ENCODE data around the gene NDUFAF8. TPM values are rescaled to one million over a fixed set of nuclear protein-coding genes. Genes with fewer than 3 reads are reported as not detected.

The NDUFAF8 gene
- polyA plus RNA-seq, 4 donors, result 25.9 to 39.5 (median 35.7) TPM

DNA sequence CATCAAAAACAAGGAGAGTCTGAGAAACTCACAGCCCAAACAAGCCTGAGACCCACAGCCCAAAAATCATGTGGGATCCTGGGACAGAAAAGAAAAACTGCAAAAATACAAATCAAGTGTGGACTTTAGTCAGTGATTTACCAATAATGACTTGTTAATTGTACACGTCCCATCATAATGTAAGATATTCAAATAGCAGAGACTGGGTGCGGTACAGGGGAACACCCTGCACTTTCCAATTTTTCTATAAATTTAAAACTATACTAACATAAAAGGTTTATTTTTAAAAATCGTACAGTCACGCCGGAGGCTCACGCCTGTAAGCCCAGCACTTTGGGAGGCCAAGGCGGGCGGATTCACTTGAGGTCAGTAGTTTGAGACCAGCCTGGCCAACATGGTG lies 25.1 kb upstream of the NDUFAF8 start:
- H3K4me1 ChIP-seq (ENCODE audit: control insufficient read depth in 3 of 3, insufficient read depth in 2 of 3, low read depth in 1 of 3, low read length in 2 of 3), result no peaks in the 10 kb centered on the region
- no peaks in the 10 kb centered on the region for H3K27me3 ChIP-seq (ENCODE audit: control insufficient read depth in 3 of 3, insufficient read depth in 3 of 3, low read length in 3 of 3)
- DNase-seq, result no peak
- H3K36me3 ChIP-seq (ENCODE audit: control insufficient read depth in 3 of 3, insufficient read depth in 2 of 3, low read depth in 1 of 3, low read length in 3 of 3), result peaks cover 0 to 27% (median 3%) of the 10 kb centered on the region in 3 donors
- FAIRE-seq, result no peak
- H3K9me3 ChIP-seq (ENCODE audit: control insufficient read depth in 2 of 2, insufficient read depth in 1 of 2, low read depth in 1 of 2, low read length in 1 of 2), result no peaks in the 10 kb centered on the region
- 89 to 93% (median 91%) methylated on average over 8 of the region's 8 CpGs for WGBS, 3 donors
- no peak overlapping the region for H3K27ac ChIP-seq (ENCODE audit: low read depth in 1 of 3, low read length in 2 of 3)
- no peak overlapping the region for H3K4me3 ChIP-seq (ENCODE audit: low read depth in 1 of 3, low read length in 3 of 3)

DNA sequence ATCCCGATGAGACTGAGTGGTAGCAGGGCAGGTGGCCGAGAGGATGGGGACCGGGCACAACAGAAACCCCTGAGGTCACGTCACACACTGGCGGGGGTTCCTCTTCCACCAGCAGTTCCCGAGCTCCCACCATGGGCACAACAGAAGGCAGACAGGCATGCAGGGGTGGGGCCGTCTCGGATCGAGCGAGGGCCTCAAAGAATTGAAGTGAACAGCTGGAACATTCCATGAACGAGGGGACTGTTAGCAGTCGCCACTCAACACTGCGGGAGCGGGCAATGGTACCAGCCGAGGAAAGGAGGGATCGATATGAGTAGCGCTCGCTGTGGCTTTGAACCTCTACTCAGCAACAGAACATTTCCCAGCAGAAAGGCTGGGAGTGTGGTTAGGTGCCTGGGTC lies 21.6 kb upstream of the NDUFAF8 start:
- Histone ChIP-seq H3K27me3 (ENCODE audit: control insufficient read depth in 3 of 3, insufficient read depth in 3 of 3, low read length in 3 of 3) (no peaks in the 10 kb centered on the region), H3K27ac (ENCODE audit: low read depth in 1 of 3, low read length in 2 of 3) (no peak overlapping the region), H3K4me1 (ENCODE audit: control insufficient read depth in 3 of 3, insufficient read depth in 2 of 3, low read depth in 1 of 3, low read length in 2 of 3) (peaks cover 0 to 11% (median 0%) of the 10 kb centered on the region in 3 donors), H3K4me3 (ENCODE audit: low read depth in 1 of 3, low read length in 3 of 3) (no peak overlapping the region), H3K36me3 (ENCODE audit: control insufficient read depth in 3 of 3, insufficient read depth in 2 of 3, low read depth in 1 of 3, low read length in 3 of 3) (peaks cover 0 to 32% (median 3%) of the 10 kb centered on the region in 3 donors), H3K9me3 (ENCODE audit: control insufficient read depth in 2 of 2, insufficient read depth in 1 of 2, low read depth in 1 of 2, low read length in 1 of 2) (no peaks in the 10 kb centered on the region)
- FAIRE-seq (no peak), DNase-seq (no peak)
- 92 to 94% (median 93%) methylated on average over 18 of the region's 18 CpGs for WGBS, 3 donors

DNA sequence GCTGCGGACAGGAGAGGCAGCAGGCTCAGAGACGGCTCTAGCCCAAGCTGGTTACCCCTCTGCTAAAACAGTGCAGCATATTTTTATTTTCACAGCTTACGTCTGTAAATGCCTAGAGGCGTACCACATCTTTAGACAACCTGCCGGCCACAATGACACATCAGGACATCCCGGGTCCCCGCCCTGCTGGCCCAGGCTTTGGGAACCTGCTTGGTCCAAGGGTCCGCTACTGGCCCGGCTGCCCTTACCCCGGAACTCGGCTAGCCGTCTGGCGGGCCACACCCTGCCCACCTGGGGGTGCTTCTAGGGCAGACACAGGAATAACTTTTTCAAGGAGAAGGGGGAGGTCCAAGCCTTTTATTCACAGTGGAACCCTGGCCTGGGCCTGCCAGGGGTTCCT lies 20.7 kb upstream of the NDUFAF8 start:
- no peak for DNase-seq
- peaks cover 0 to 2% (median 0%) of the 10 kb centered on the region in 3 donors for H3K27me3 ChIP-seq (ENCODE audit: control insufficient read depth in 3 of 3, insufficient read depth in 3 of 3, low read length in 3 of 3)
- peaks cover 0 to 32% (median 3%) of the 10 kb centered on the region in 3 donors for H3K36me3 ChIP-seq (ENCODE audit: control insufficient read depth in 3 of 3, insufficient read depth in 2 of 3, low read depth in 1 of 3, low read length in 3 of 3)
- H3K27ac ChIP-seq (ENCODE audit: low read depth in 1 of 3, low read length in 2 of 3), result no peak overlapping the region
- H3K4me1 ChIP-seq (ENCODE audit: control insufficient read depth in 3 of 3, insufficient read depth in 2 of 3, low read depth in 1 of 3, low read length in 2 of 3), result peaks cover 0 to 13% (median 0%) of the 10 kb centered on the region in 3 donors
- H3K9me3 ChIP-seq (ENCODE audit: control insufficient read depth in 2 of 2, insufficient read depth in 1 of 2, low read depth in 1 of 2, low read length in 1 of 2), result no peaks in the 10 kb centered on the region
- WGBS, 3 donors, result 86 to 95% (median 91%) methylated on average over 13 of the region's 13 CpGs
- FAIRE-seq, result no peak
- no peak overlapping the region for H3K4me3 ChIP-seq (ENCODE audit: low read depth in 1 of 3, low read length in 3 of 3)

DNA sequence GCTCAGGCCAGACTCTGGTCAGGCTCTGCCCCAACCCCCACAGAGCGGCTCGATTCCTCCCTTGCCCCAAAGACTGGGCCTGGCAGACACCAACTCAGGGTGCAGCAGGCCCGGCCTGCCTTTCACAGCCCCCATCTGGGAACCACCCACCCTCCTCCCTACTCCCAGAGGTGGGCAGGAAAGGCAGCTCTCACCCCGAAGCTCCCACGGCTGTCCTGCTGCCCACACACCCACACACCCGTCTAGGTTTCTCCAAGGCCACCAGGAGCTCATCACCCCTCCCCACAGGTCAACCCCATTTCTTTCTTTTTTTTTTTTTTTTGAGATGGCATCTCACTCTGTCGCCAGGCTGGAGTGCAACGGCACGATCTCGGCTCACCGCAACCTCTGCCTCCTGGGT lies 20.1 kb upstream of the NDUFAF8 start:
- peaks cover 0 to 7% (median 0%) of the 10 kb centered on the region in 3 donors for H3K27me3 ChIP-seq (ENCODE audit: control insufficient read depth in 3 of 3, insufficient read depth in 3 of 3, low read length in 3 of 3)
- H3K27ac ChIP-seq (ENCODE audit: low read depth in 1 of 3, low read length in 2 of 3), result no peak overlapping the region
- FAIRE-seq (no peak), DNase-seq (no peak)
- H3K9me3 ChIP-seq (ENCODE audit: control insufficient read depth in 2 of 2, insufficient read depth in 1 of 2, low read depth in 1 of 2, low read length in 1 of 2), result no peaks in the 10 kb centered on the region
- 90 to 94% (median 92%) methylated on average over 11 of the region's 11 CpGs for WGBS, 3 donors
- H3K4me3 ChIP-seq (ENCODE audit: low read depth in 1 of 3, low read length in 3 of 3), result no peak overlapping the region
- H3K4me1 ChIP-seq (ENCODE audit: control insufficient read depth in 3 of 3, insufficient read depth in 2 of 3, low read depth in 1 of 3, low read length in 2 of 3), result peaks cover 0 to 19% (median 0%) of the 10 kb centered on the region in 3 donors
- H3K36me3 ChIP-seq (ENCODE audit: control insufficient read depth in 3 of 3, insufficient read depth in 2 of 3, low read depth in 1 of 3, low read length in 3 of 3), result peaks cover 0 to 32% (median 3%) of the 10 kb centered on the region in 3 donors

DNA sequence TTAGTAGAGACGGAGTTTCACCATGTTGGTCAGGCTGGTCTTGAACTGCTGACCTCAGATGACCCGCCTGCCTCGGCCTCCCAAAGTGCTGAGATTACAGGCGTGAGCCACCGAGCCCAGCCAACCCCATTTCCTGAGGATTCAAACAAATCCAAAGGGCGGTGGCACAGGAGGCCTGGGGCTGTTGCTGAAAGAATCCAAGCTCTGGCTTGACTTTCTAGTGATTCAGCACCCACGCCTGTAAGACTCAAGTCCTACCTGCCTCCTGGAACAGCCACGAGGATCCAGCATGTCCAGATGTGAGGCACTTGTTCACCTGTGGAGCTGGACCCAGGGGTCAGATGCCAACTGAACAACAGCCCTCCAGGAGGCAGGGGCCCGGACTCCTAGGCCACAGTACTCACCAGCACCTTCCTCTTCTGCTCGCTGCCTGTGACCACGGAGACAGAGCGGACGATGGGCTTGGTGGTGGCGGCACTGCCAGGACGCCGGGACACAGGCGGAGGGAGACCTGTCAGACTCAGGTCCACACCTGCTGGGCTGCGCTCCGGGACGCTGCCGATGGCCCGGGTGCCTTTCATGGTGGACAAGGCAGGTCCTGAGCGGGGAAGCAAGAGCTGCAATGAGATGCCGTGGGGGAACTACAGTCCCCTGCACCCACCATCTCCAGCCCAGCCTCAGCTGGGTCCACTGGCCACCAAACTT lies 19.5 kb upstream of the NDUFAF8 start:
- FAIRE-seq, result no peak
- 95 to 96% (median 95%) methylated on average over 24 of the region's 24 CpGs for WGBS, 3 donors

DNA sequence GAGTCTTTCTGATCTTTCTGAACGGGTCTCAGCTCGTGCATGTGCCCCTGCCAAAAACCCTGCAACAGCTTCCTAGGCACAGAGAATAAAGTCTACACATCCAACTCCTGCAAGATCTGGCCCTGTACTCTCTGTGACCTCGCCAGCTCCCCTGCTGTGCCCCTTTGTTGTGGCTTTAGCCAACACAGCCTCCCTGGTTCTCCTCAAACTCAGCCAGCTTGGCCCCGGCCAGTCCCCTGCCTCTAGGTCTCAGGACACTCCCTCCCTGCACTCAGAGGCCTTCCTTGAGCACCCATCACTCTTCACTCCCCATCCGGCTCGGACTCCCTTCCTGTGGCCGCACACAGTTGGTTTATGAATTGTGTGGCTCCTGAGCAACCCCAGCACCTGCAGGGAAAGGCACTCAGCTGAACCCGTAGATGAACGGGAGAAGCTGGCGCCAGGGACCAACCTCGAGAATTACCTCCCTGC lies 17.7 kb upstream of the NDUFAF8 start:
- Histone ChIP-seq H3K9me3 (ENCODE audit: control insufficient read depth in 2 of 2, insufficient read depth in 1 of 2, low read depth in 1 of 2, low read length in 1 of 2) (no peaks in the 10 kb centered on the region), H3K27me3 (ENCODE audit: control insufficient read depth in 3 of 3, insufficient read depth in 3 of 3, low read length in 3 of 3) (peaks cover 0 to 9% (median 0%) of the 10 kb centered on the region in 3 donors), H3K27ac (ENCODE audit: low read depth in 1 of 3, low read length in 2 of 3) (no peak overlapping the region), H3K4me1 (ENCODE audit: control insufficient read depth in 3 of 3, insufficient read depth in 2 of 3, low read depth in 1 of 3, low read length in 2 of 3) (peaks cover 0 to 19% (median 0%) of the 10 kb centered on the region in 3 donors), H3K4me3 (ENCODE audit: low read depth in 1 of 3, low read length in 3 of 3) (no peak overlapping the region), H3K36me3 (ENCODE audit: control insufficient read depth in 3 of 3, insufficient read depth in 2 of 3, low read depth in 1 of 3, low read length in 3 of 3) (peaks cover 0 to 32% (median 3%) of the 10 kb centered on the region in 3 donors)
- WGBS, 3 donors, result 50 to 70% (median 50%) methylated on average over 11 of the region's 11 CpGs
- no peak for FAIRE-seq
- DNase-seq, result no peak

More for the DNA sequence above, 19.5 kb upstream of the NDUFAF8 start:
- H3K27me3 ChIP-seq (ENCODE audit: control insufficient read depth in 3 of 3, insufficient read depth in 3 of 3, low read length in 3 of 3), result peaks cover 0 to 9% (median 0%) of the 10 kb centered on the region in 3 donors
- peaks cover 0 to 19% (median 0%) of the 10 kb centered on the region in 3 donors for H3K4me1 ChIP-seq (ENCODE audit: control insufficient read depth in 3 of 3, insufficient read depth in 2 of 3, low read depth in 1 of 3, low read length in 2 of 3)
- H3K27ac ChIP-seq (ENCODE audit: low read depth in 1 of 3, low read length in 2 of 3), result no peak overlapping the region
- no peak overlapping the region for H3K4me3 ChIP-seq (ENCODE audit: low read depth in 1 of 3, low read length in 3 of 3)
- DNase-seq, result no peak
- H3K36me3 ChIP-seq (ENCODE audit: control insufficient read depth in 3 of 3, insufficient read depth in 2 of 3, low read depth in 1 of 3, low read length in 3 of 3), result peaks cover 0 to 32% (median 3%) of the 10 kb centered on the region in 3 donors
- no peaks in the 10 kb centered on the region for H3K9me3 ChIP-seq (ENCODE audit: control insufficient read depth in 2 of 2, insufficient read depth in 1 of 2, low read depth in 1 of 2, low read length in 1 of 2)

DNA sequence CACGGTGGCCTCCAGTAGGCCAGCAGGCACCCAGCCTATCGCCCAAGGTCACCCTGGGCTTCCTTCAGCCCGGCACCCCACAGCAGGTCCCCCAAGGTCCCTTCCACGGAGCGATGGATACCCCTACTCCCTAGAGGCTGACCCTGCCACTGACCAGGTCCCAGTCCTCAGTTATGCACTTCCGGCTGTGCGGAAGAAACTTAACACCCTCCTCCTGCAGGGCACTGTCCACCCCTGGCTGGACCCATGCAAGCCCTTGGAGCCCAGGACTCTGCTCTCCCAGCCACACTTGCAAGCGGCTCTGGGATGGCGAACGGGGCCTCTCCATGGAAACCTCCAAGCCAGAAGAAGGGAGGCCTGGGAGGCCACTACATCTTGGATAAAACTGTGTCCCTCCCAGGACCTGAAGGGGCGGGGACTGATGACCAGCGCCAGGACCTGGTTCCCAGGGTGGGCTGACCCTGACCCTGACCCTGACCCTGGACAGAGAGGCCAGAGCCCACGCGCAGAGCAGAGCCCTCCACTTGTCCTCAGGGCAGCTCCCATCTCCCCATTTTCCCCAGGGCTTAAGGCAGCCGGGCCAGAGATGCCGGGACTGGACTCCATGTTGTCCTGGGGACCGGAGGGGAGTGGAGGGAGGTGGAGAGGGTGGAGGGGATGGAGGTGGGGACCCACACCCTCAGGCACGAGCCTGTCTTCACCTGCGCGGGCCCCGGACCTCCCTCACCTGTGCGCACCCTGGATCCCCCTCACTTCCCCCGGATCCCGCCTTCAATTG lies 17.1 kb upstream of the NDUFAF8 start:
- Histone ChIP-seq H3K4me1 (ENCODE audit: control insufficient read depth in 3 of 3, insufficient read depth in 2 of 3, low read depth in 1 of 3, low read length in 2 of 3) (peaks cover 0 to 19% (median 0%) of the 10 kb centered on the region in 3 donors), H3K4me3 (ENCODE audit: low read depth in 1 of 3, low read length in 3 of 3) (peak overlapping the region; percentile 48 to 74 (median 60)), H3K9me3 (ENCODE audit: control insufficient read depth in 2 of 2, insufficient read depth in 1 of 2, low read depth in 1 of 2, low read length in 1 of 2) (no peaks in the 10 kb centered on the region), H3K27ac (ENCODE audit: low read depth in 1 of 3, low read length in 2 of 3) (no peak overlapping the region), H3K27me3 (ENCODE audit: control insufficient read depth in 3 of 3, insufficient read depth in 3 of 3, low read length in 3 of 3) (peaks cover 0 to 9% (median 0%) of the 10 kb centered on the region in 3 donors), H3K36me3 (ENCODE audit: control insufficient read depth in 3 of 3, insufficient read depth in 2 of 3, low read depth in 1 of 3, low read length in 3 of 3) (peaks cover 0 to 27% (median 3%) of the 10 kb centered on the region in 3 donors)
- FAIRE-seq, result no peak
- WGBS, 3 donors, result 7 to 20% (median 18%) methylated on average over 20 to 24 of the region's 24 CpGs
- peak in 1 of 2 donors; percentile 25 for DNase-seq

DNA sequence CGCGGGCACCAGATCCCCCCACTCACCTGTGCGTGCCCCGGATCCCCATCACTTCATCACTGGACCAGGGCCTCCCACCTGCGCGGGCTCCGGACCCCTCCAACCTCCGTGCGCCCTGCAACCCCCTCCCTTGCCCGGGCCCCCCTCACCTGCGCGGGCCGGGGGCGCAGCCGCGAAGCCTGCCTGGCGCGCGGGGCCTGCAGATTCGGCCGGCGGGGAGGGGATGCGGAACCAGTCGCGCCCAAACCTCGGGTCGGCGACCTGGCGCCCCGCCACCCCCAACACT lies 16.6 kb upstream of the NDUFAF8 start:
- WGBS, 3 donors, result 0 to 1% (median 1%) methylated on average over 14 to 30 of the region's 30 CpGs
- Histone ChIP-seq H3K9me3 (ENCODE audit: control insufficient read depth in 2 of 2, insufficient read depth in 1 of 2, low read depth in 1 of 2, low read length in 1 of 2) (peaks cover 0 to 2% of the 10 kb centered on the region in 2 donors), H3K4me3 (ENCODE audit: low read depth in 1 of 3, low read length in 3 of 3) (peak overlapping the region; percentile 48 to 74 (median 60)), H3K27ac (ENCODE audit: low read depth in 1 of 3, low read length in 2 of 3) (no peak overlapping the region), H3K36me3 (ENCODE audit: control insufficient read depth in 3 of 3, insufficient read depth in 2 of 3, low read depth in 1 of 3, low read length in 3 of 3) (peaks cover 0 to 22% (median under 1%) of the 10 kb centered on the region in 3 donors), H3K4me1 (ENCODE audit: control insufficient read depth in 3 of 3, insufficient read depth in 2 of 3, low read depth in 1 of 3, low read length in 2 of 3) (peaks cover 0 to 19% (median 0%) of the 10 kb centered on the region in 3 donors), H3K27me3 (ENCODE audit: control insufficient read depth in 3 of 3, insufficient read depth in 3 of 3, low read length in 3 of 3) (peaks cover 0 to 9% (median 0%) of the 10 kb centered on the region in 3 donors)
- DNase-seq, result no peak
- FAIRE-seq, result no peak

All from small intestine (tissue), 7 donors.